ENCODE data around the gene INPP5J. TPM values are rescaled to one million over a fixed set of nuclear protein-coding genes. Genes with fewer than 3 reads are reported as not detected.

Gene INPP5J
- polyA plus RNA-seq, 1 donor (not counting 4 experiments of a cell fraction or from before 2014, with no cell fraction given) = 0.22 TPM

DNA sequence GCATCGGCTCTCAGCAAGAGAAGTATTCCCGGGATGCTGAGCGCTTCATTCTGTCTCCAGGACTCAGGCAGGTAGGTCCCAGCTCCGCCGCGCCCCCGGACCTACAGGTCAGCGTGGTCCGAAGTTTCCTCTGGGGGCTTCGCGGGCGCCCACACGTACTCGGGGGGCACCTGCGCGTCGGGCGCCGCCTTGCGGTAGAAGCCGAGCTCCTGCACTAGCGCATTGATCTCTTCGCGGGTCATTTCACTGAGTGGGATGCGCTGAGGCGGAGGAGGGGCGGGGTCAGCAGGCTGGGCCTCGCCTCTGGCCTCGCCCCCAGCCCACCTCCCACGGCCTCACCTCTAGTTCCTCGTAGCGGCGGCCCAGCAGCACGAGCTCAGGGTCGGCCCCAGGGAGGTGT is 17.9 kb upstream of the INPP5J start:
- peaks cover 10% of the 10 kb centered on the region for H3K4me1 ChIP-seq (ENCODE audit: control insufficient read depth, extremely low read depth, insufficient read depth, low read length)
- dilution Hi-C loops (cut with MboI; ENCODE audit: extremely low pct_ligation_motif_present, low sequenced_read_pairs) = no loop called here

GRCh38 chr22:31105282-31105929 is 17.4 kb upstream of the INPP5J start:
- Histone ChIP-seq H3K4me1 (ENCODE audit: control insufficient read depth, extremely low read depth, insufficient read depth, low read length) (peaks cover 10% of the 10 kb centered on the region), H3K4me3 (ENCODE audit: control insufficient read depth in 2 of 3, extremely low read depth in 1 of 3, insufficient read depth in 2 of 3, low read depth in 1 of 3, low read length in 3 of 3) (no peak overlapping the region), H2AFZ (ENCODE audit: control insufficient read depth, low read length) (no peak overlapping the region), H3K27me3 (ENCODE audit: control insufficient read depth, extremely low read depth, insufficient read depth, low read length) (no peaks in the 10 kb centered on the region), H3K27ac (ENCODE audit: control insufficient read depth, insufficient read depth, low read length) (no peak overlapping the region), H3K79me2 (ENCODE audit: control insufficient read depth, insufficient read depth, low read length) (no peaks in the 10 kb centered on the region), H3K9me1 (ENCODE audit: control insufficient read depth, extremely low read depth, insufficient read depth, low read length) (no peaks in the 10 kb centered on the region), H3K36me3 (ENCODE audit: control insufficient read depth in 2 of 2, extremely low read depth in 1 of 2, insufficient read depth in 2 of 2, low read length in 2 of 2) (peaks cover 23 to 31% of the 10 kb centered on the region in 2 experiments), H3K4me2 (ENCODE audit: control insufficient read depth, extremely low read depth, insufficient read depth, low read depth, low read length) (no peak overlapping the region), H3K9me3 (ENCODE audit: control insufficient read depth, low read depth, low read length) (no peaks in the 10 kb centered on the region), H3K9ac (ENCODE audit: control insufficient read depth, extremely low read depth, insufficient read depth, low read length) (no peak overlapping the region), H4K20me1 (ENCODE audit: control insufficient read depth, extremely low read depth, insufficient read depth, low read length) (peaks cover 16% of the 10 kb centered on the region)
- no peak for DNase-seq (ENCODE audit: low read depth, low spot score)
- no peak for FAIRE-seq
- dilution Hi-C loops (cut with MboI; ENCODE audit: extremely low pct_ligation_motif_present, low sequenced_read_pairs) = no loop called here
- TF ChIP-seq, protein P1, sequence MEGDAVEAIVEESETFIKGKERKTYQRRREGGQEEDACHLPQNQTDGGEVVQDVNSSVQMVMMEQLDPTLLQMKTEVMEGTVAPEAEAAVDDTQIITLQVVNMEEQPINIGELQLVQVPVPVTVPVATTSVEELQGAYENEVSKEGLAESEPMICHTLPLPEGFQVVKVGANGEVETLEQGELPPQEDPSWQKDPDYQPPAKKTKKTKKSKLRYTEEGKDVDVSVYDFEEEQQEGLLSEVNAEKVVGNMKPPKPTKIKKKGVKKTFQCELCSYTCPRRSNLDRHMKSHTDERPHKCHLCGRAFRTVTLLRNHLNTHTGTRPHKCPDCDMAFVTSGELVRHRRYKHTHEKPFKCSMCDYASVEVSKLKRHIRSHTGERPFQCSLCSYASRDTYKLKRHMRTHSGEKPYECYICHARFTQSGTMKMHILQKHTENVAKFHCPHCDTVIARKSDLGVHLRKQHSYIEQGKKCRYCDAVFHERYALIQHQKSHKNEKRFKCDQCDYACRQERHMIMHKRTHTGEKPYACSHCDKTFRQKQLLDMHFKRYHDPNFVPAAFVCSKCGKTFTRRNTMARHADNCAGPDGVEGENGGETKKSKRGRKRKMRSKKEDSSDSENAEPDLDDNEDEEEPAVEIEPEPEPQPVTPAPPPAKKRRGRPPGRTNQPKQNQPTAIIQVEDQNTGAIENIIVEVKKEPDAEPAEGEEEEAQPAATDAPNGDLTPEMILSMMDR (optimal IDR thresholded peaks at IDR 0.05 in 1 of 3, IDR thresholded peaks at IDR 0.05 in 1 of 3, conservative IDR thresholded peaks at IDR 0.05 in 1 of 3; ENCODE audit: extremely low read depth in 1 of 3, insufficient read depth in 2 of 3, low read length in 3 of 3) = no peak
- TF ChIP-seq EZH2 (IDR thresholded peaks at IDR 0.05; ENCODE audit: low read length) = no peak

More for the DNA sequence above, 17.9 kb upstream of the INPP5J start:
- Histone ChIP-seq H3K4me3 (ENCODE audit: control insufficient read depth in 2 of 3, extremely low read depth in 1 of 3, insufficient read depth in 2 of 3, low read depth in 1 of 3, low read length in 3 of 3) (no peak overlapping the region), H3K27ac (ENCODE audit: control insufficient read depth, insufficient read depth, low read length) (no peak overlapping the region), H3K9me1 (ENCODE audit: control insufficient read depth, extremely low read depth, insufficient read depth, low read length) (no peaks in the 10 kb centered on the region), H3K27me3 (ENCODE audit: control insufficient read depth, extremely low read depth, insufficient read depth, low read length) (no peaks in the 10 kb centered on the region), H3K36me3 (ENCODE audit: control insufficient read depth in 2 of 2, extremely low read depth in 1 of 2, insufficient read depth in 2 of 2, low read length in 2 of 2) (peaks cover 23 to 34% of the 10 kb centered on the region in 2 experiments), H4K20me1 (ENCODE audit: control insufficient read depth, extremely low read depth, insufficient read depth, low read length) (peaks cover 16% of the 10 kb centered on the region), H2AFZ (ENCODE audit: control insufficient read depth, low read length) (no peak overlapping the region), H3K79me2 (ENCODE audit: control insufficient read depth, insufficient read depth, low read length) (no peaks in the 10 kb centered on the region), H3K9me3 (ENCODE audit: control insufficient read depth, low read depth, low read length) (no peaks in the 10 kb centered on the region), H3K9ac (ENCODE audit: control insufficient read depth, extremely low read depth, insufficient read depth, low read length) (no peak overlapping the region), H3K4me2 (ENCODE audit: control insufficient read depth, extremely low read depth, insufficient read depth, low read depth, low read length) (no peak overlapping the region)
- no peak for DNase-seq (ENCODE audit: low read depth, low spot score)
- no peak for FAIRE-seq
- TF ChIP-seq EZH2 (IDR thresholded peaks at IDR 0.05; ENCODE audit: low read length) = no peak
- TF ChIP-seq, protein P1 (optimal IDR thresholded peaks at IDR 0.05 in 1 of 3, IDR thresholded peaks at IDR 0.05 in 1 of 3, conservative IDR thresholded peaks at IDR 0.05 in 1 of 3; ENCODE audit: extremely low read depth in 1 of 3, insufficient read depth in 2 of 3, low read length in 3 of 3) = peak in 2 of 3 experiments; percentile 12 to 15

Measured in keratinocyte (primary cell).